ENCODE measurements around the gene RAB11FIP4. TPM values are rescaled to one million over a fixed set of nuclear protein-coding genes. Genes with fewer than 3 reads are reported as not detected.

Gene RAB11FIP4

GRCh38 chr17:31587462-31587861, 196.0 kb downstream of the RAB11FIP4 start:
- H3K4me3 ChIP-seq (replicated peaks; ENCODE audit: insufficient read depth, low read length), result no peak overlapping the region
- H3K27me3 ChIP-seq (ENCODE audit: insufficient read depth, poor library complexity, severe bottlenecking), result no peaks in the 10 kb centered on the region
- no peak overlapping the region for H3K27ac ChIP-seq (replicated peaks)
- no peak for DNase-seq (ENCODE audit: low read depth in 1 of 2, low spot score in 1 of 2)
- TF ChIP-seq, protein P1, sequence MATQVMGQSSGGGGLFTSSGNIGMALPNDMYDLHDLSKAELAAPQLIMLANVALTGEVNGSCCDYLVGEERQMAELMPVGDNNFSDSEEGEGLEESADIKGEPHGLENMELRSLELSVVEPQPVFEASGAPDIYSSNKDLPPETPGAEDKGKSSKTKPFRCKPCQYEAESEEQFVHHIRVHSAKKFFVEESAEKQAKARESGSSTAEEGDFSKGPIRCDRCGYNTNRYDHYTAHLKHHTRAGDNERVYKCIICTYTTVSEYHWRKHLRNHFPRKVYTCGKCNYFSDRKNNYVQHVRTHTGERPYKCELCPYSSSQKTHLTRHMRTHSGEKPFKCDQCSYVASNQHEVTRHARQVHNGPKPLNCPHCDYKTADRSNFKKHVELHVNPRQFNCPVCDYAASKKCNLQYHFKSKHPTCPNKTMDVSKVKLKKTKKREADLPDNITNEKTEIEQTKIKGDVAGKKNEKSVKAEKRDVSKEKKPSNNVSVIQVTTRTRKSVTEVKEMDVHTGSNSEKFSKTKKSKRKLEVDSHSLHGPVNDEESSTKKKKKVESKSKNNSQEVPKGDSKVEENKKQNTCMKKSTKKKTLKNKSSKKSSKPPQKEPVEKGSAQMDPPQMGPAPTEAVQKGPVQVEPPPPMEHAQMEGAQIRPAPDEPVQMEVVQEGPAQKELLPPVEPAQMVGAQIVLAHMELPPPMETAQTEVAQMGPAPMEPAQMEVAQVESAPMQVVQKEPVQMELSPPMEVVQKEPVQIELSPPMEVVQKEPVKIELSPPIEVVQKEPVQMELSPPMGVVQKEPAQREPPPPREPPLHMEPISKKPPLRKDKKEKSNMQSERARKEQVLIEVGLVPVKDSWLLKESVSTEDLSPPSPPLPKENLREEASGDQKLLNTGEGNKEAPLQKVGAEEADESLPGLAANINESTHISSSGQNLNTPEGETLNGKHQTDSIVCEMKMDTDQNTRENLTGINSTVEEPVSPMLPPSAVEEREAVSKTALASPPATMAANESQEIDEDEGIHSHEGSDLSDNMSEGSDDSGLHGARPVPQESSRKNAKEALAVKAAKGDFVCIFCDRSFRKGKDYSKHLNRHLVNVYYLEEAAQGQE (IDR thresholded peaks at IDR 0.05; ENCODE audit: insufficient replicate concordance, low read depth), result no peak
- TF ChIP-seq, protein P2, sequence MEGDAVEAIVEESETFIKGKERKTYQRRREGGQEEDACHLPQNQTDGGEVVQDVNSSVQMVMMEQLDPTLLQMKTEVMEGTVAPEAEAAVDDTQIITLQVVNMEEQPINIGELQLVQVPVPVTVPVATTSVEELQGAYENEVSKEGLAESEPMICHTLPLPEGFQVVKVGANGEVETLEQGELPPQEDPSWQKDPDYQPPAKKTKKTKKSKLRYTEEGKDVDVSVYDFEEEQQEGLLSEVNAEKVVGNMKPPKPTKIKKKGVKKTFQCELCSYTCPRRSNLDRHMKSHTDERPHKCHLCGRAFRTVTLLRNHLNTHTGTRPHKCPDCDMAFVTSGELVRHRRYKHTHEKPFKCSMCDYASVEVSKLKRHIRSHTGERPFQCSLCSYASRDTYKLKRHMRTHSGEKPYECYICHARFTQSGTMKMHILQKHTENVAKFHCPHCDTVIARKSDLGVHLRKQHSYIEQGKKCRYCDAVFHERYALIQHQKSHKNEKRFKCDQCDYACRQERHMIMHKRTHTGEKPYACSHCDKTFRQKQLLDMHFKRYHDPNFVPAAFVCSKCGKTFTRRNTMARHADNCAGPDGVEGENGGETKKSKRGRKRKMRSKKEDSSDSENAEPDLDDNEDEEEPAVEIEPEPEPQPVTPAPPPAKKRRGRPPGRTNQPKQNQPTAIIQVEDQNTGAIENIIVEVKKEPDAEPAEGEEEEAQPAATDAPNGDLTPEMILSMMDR (IDR thresholded peaks at IDR 0.05; ENCODE audit: insufficient read depth, low read length), result no peak
- TF ChIP-seq POLR2AphosphoS5 (IDR thresholded peaks at IDR 0.05; ENCODE audit: low read depth) (no peak), GABPA (IDR thresholded peaks at IDR 0.05; ENCODE audit: low read depth) (no peak), SPI1 (IDR thresholded peaks at IDR 0.05; ENCODE audit: borderline replicate concordance, low read depth) (no peak)

Small RNA genes within 50 kb of the gene (microRNA-seq; reads per million reads assigned to microRNA genes)
- gene MIR193A (6.9 reads per million, percentile 24 among the genes with 10 or more reads in this experiment), gene MIR365B (not detected), gene MIR4725 (not detected)
